Measurements from ENCODE around the gene AMT. TPM values are rescaled to one million over a fixed set of nuclear protein-coding genes. Genes with fewer than 3 reads are reported as not detected.

Gene AMT
- total RNA-seq, 4 donors from 2014 or later = 1.6 to 6.8 (median 3.3) TPM

DNA sequence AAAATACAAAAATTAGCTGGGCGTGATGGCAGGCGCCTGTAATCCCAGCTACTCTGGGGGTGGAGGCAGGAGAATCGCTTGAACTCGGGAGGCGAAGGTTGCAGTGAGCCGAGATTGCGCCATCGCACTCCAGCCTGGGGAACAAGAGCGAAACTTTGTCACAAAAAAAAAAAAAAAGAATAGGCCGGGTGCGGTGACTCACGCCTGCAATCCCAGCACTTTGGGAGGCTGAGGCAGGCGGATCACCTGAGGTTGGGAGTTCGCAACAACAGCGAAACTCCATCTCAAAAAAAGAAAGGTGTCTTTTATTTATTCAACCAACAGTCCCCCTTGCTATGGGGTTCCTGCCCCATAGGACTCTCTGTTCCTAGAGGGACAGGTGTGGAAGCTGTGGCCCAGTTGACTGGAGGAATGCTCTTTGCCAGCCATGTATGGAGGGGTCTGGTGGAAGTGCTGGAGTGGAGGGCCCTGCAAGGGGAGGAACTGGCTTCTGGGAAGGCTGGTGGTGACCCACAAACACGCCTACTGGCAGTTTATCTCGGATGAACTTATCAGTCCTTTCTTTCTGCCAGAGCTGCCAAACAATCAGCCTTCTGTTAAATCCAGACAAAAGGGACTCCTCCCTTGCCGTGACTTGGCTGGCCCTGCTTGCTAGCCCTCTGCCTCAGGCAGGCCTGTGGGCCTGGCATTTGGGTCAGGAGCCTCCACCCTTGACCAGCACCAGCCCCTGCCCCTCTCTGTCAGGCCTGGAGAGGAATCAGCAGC is 43.2 kb upstream of the AMT start:
- ATAC-seq (ENCODE audit: low FRiP score) (no peak), DNase-seq (ENCODE audit: low spot score) (no peak)
- TF ChIP-seq, protein P1, sequence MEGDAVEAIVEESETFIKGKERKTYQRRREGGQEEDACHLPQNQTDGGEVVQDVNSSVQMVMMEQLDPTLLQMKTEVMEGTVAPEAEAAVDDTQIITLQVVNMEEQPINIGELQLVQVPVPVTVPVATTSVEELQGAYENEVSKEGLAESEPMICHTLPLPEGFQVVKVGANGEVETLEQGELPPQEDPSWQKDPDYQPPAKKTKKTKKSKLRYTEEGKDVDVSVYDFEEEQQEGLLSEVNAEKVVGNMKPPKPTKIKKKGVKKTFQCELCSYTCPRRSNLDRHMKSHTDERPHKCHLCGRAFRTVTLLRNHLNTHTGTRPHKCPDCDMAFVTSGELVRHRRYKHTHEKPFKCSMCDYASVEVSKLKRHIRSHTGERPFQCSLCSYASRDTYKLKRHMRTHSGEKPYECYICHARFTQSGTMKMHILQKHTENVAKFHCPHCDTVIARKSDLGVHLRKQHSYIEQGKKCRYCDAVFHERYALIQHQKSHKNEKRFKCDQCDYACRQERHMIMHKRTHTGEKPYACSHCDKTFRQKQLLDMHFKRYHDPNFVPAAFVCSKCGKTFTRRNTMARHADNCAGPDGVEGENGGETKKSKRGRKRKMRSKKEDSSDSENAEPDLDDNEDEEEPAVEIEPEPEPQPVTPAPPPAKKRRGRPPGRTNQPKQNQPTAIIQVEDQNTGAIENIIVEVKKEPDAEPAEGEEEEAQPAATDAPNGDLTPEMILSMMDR (IDR thresholded peaks at IDR 0.05) = no peak

DNA sequence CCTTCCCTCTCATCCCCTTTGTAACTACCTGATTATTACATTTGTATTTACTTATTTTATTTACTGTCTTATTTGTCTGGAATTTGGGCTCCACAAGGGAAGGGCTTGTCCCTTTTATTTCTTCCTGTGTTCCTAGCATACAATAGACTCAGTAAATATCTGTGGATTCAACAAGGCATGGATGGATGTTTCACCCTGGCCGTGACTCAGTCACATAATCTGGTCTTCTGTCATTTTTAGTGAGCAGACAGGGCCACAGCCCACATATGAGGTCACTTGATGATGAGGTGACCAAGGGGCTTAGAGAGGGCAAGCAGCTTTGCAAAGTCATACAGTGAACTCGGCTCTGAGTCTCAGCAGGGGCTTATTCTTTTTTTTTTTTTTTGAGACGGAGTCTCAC is 39.9 kb upstream of the AMT start:
- TF ChIP-seq, protein P1 (IDR thresholded peaks at IDR 0.05) = no peak
- ATAC-seq (ENCODE audit: low FRiP score) (no peak), DNase-seq (ENCODE audit: low spot score) (no peak)

DNA sequence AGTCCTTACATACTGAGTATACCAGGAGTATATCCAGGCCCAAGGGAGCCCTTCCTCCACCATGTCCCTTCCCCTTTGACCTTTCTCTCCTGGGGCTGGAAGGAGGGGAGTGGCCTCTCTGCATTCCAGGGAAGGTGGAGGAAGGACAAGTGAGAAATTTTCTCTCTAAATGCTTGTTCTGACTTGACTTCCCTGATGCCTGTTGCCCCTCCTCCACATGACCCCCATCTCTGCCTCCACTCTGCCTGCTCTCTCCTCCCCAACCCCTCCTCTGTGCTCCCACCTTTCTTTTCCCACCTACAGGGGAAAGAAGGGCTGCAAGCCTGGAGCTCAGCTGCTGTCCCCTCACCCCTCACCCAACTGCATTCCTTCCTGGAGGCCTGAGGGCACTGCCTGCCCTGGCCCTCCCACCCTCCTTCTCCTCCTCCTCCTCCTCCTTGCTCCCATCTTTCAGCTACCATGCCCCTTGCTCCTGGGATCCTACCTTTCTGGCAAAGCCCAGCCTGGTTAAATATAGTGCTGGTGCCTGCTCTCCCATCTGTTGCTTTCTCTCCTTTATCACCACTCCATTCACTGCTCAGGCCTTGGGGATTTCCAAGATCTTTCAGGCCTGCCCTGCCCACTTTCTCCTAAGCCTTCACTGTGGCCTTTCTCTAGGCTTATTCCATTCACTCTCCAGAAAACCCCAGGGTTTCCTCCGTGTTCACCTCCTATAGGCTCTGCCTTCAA is 39.3 kb upstream of the AMT start:
- DNase-seq (ENCODE audit: low spot score) (no peak), ATAC-seq (ENCODE audit: low FRiP score) (peak; percentile 22)
- TF ChIP-seq, protein P1 (IDR thresholded peaks at IDR 0.05) = no peak

DNA sequence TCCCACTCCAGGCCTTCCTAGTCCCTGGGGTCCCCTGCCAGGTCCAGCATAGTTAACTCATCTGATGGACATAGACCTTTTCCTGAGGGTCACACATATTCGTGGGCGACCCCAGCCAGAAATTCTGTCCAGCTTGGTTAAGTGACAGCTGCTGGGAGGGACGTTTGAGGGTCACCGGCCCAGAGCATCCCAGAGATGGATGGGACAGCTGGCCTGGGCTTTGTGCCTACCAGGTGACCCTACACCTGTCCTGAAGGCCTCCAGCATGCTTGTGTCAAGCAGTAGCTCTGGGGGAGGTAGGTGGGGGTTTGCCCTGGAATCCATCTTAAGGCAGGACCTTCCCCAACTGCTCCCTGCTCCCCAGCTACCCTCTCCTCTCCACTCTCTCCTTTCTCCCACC is 38.7 kb upstream of the AMT start:
- ATAC-seq (ENCODE audit: low FRiP score) = no peak

DNA sequence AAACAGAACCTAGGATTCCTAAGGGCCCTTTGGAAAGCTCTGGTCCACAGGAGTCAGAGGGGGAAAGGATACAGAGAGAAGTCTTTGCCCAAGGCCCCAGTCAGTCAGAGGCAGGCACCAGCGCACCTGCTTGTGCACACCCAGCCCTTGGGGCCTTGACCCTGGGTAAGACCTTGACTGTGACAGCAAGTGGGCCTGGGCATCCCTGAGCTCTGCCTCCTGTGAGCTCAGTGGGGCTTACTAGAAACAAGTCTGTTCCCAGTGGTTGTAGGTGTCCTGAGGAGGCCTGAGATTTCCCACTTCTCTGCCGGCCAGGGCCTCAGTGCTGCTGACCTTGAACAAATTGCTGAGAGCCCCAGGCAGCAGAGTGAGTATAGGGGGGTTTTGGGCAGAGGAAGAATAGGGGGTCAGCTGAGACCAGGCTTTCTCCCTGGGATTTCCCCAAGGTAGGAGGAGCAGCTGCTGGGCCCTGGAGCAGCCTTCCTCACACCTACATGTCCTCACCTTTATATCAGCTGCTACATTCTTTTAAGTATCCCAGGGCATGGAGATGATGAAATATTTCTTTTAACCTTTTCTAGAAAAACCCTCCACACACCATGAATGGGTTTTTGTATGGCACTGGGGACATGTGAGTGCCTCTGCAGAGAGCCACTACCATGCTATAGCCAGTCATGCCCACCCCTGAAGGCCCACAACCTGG is 38.1 kb upstream of the AMT start:
- ATAC-seq (ENCODE audit: low FRiP score) = no peak
- TF ChIP-seq, protein P1 (IDR thresholded peaks at IDR 0.05) = no peak
- DNase-seq (ENCODE audit: low spot score) = no peak

More for the DNA sequence above, 38.7 kb upstream of the AMT start:
- TF ChIP-seq, protein P1 (IDR thresholded peaks at IDR 0.05) = no peak
- DNase-seq (ENCODE audit: low spot score) = no peak

DNA sequence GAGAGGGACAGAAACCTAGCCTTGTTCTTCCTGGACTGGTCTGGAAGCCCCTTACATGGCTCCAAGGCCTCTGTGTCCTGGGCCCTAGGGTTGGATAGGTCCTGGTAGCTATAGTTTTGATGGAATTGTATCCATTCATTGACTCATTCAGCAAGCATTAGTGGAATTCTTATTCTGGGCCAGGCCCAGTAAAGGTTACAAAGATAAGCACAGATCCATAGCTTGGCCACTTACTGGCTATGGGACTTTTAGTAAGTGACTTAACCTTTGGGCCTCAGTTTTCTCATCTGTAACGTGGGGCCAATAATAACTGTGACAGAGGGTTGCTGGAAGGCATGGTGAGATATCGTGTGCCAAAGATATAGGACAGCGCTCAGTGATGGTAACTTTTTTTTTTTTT is 34.2 kb upstream of the AMT start:
- no peak for DNase-seq (ENCODE audit: low spot score)
- TF ChIP-seq, protein P1 (IDR thresholded peaks at IDR 0.05) = no peak
- ATAC-seq (ENCODE audit: low FRiP score) = no peak
